IPS-NIHi7 (cell line): ENCODE data around the gene SET.
"Not testable (repeated sequence)": the region's sequence is repeated elsewhere in the genome, so short reads cannot be mapped to it uniquely, and the experiment has no call there.

Experiments used
- DNase-seq: peaks from one replicate; pipeline ENCODE4 v3.0.0; 2012; ENCODE audit warnings: mixed read lengths; ENCODE audit errors: extremely low spot score

The SET gene, protein sequence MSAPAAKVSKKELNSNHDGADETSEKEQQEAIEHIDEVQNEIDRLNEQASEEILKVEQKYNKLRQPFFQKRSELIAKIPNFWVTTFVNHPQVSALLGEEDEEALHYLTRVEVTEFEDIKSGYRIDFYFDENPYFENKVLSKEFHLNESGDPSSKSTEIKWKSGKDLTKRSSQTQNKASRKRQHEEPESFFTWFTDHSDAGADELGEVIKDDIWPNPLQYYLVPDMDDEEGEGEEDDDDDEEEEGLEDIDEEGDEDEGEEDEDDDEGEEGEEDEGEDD

DNA sequence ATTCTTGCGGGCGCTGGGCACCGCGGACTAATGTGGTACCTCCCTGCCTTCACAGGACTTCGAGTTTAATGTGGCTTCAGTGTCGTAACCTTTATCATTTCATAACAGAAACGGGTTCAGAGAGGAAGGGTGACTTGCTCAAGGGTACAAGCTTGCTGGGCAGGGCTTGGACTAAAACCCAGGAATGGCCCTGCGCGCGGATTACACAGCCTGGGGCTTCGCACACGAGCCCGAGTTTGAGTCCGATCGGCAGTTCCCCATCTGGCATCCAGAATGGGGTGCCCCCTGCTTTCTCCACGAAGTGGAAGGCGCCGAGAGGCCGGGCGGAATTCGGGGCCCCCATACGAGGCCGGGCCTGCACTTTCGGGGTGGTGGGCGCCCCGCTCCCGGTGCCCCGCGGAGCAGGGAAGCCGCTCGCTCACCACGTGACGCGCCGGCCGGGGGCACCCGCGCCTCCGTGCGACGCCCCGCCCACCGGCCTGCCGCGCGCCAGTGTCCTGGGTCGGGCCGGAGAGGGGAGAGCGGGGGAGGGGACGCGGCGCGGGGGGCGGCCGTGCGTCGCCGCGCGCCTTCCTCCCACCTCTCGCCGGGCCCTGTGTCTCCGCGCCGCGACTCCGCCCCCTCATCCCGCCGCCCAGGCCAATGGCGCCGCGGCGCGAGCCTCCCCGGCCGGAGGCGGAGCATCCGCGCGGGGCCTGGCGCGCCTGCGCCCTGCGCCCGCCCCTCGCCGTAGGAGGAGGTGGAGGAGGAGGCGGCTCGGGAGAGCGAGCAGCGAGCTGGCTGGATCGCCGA, at the start of gene SET:
SET (plus strand) TSS at position 722 of the 792 bp plus-strand sequence. CDS start 361 bp downstream, outside the sequence.
- peak; percentile 98 for DNase-seq

DNA sequence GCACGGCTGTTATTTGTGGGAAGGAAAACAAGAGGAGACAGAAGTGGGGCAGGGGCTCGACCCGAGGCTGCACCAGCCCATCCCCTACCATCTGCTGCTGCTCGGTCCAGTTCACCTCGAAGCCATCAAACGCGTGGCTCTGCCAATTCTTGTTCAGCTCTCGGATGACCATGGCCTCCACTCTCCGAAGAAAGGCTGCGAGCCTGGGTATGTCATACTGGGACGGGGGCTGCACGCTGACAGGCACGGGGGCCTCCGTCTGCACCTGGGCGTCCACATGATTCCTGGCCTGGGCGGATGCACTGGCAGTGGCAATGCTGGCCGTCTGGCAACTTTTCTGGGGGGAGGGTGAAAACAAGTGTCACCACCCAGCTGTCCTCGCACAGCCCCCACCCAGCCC, 48.4 kb upstream of the SET start:
- DNase-seq = no peak

DNA sequence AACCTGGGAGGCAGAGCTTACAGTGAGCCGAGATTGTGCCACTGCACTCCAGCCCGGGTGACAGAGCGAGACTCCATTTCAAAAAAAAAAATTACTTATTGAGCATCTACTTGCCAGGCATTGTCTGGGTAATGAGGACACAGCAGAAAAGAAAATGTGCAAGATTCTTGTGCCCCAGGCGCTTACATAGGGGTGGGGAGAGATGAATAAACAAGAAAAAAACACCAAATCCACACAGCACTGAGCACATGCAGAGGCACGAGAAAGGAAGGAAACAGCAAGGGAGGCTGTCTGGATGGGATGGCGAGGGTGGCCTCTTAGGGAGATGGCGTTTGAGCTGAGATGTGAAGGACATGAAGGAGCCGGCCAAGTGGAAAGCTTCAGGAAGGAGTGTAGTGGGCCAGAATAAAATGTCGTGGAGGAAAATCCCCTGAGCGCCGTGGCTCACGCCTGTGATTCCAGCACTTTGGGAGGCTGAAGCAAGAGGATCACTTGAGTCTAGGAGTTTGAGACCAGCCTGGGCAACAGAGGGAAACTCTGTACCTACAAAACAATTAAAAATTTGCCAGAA, 46.3 kb upstream of the SET start:
- DNase-seq = no peak

DNA sequence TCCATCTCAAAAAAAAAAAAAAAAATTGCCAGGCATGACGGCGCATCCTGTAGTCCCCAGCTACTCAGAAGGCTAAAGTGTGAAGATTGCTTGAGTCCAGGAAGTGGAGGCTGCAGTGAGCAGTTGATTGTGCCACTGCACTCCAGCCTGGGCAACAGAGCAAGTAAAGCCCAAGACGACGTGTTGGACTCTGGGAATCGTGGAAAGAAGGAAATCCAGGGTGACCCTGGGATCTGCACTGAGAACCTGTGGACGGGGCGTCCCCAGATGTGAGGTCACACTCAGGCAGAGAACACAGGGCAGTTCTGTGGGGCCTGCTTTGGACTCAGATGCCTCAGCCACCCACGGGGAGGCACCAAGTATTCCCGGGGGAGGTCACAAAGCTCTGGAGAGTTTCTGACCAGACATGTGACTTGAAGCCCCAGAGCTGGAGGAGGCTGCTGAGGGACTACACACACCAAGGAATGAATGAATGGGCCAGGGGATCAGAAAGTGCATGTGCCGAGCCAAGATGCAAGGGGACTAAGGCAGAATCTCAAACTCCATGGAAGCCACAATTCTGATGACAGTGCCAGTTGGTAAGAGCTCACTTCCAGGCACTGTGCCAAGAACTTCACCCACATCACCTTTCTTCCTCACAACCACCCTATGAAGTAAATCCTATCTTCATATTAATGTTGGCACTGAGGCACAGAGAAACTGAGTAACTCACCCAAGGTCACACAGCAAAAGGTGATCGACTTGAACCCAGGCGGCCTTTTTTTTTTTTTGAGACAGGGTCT, 45.3 kb upstream of the SET start:
- no peak for DNase-seq

DNA sequence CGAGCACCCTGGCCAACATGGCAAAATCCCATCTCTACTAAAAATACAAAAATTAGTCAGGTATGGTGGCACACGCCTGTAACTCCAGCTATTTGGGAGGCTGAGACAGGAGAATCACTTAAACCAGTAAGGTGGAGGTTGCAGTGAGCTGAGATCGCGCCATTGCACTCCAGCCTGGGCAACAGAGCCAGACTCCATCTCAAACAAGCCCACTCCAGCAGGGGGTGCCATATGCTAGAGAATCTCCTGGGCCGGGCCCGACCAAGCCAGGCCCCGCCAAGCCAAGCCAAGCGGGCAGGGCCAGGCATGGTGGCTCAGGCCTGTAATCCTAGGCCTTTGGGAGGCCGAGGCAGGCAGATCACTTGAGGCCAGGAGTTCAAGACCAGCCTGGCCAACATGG, 40.8 kb upstream of the SET start:
- DNase-seq = peak; percentile 50

DNA sequence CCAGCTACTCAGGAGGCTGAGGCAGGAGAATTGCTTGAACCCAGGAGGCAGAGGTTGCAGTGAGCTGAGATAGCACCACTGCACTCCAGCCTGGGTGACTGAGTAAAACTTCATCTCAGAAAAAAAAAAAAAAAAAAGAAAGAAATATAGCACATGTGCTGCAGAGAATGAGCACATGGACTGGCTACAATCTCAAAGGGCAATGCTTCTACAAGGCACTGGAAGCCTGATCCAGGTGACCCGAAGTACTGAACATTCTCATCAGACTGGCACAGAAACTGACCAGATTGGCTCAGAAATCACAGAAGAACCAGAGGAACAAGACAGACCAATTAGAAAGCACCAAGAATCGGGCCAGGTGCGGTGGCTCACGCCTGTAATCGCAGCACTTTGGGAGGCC, 37.2 kb upstream of the SET start:
- no peak for DNase-seq

DNA sequence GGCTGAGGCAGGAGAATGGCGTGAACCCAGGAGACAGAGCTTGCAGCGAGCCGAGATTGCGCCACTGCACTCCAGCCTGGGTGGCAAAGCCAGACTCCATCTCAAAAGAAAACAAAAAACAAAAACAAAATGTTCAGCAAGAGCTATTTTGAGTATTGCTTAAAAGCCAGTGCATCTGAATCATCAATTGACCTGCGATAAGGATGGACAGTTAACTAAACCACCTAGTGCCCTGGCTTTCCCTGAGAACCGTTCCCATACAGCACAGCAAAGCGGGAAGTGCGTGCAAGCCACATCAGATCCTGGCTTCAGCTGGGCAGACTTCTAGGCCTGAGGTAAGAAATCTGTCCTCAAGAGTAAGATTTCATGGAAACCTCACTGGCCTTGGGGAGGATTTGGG, 35.1 kb upstream of the SET start:
- DNase-seq = no peak

DNA sequence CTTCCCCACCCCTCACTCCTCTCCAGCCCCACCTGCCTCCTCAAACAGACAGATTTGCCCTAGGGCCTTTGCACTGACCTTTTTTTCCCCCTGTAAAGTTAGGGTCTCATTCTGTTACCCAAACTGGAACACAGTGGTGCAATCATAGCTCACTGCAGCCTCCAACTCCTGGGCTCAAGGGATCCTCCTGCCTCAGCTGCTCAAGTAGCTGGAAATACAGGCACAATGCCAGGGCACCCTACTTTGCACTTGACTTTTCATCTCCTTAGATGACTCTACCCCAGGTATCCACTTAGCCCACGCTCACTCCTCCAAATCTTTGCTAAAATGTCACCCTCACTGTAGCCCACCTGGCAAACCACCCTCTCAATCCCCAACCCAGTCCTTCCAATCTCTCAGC, 34.5 kb upstream of the SET start:
- no peak for DNase-seq

DNA sequence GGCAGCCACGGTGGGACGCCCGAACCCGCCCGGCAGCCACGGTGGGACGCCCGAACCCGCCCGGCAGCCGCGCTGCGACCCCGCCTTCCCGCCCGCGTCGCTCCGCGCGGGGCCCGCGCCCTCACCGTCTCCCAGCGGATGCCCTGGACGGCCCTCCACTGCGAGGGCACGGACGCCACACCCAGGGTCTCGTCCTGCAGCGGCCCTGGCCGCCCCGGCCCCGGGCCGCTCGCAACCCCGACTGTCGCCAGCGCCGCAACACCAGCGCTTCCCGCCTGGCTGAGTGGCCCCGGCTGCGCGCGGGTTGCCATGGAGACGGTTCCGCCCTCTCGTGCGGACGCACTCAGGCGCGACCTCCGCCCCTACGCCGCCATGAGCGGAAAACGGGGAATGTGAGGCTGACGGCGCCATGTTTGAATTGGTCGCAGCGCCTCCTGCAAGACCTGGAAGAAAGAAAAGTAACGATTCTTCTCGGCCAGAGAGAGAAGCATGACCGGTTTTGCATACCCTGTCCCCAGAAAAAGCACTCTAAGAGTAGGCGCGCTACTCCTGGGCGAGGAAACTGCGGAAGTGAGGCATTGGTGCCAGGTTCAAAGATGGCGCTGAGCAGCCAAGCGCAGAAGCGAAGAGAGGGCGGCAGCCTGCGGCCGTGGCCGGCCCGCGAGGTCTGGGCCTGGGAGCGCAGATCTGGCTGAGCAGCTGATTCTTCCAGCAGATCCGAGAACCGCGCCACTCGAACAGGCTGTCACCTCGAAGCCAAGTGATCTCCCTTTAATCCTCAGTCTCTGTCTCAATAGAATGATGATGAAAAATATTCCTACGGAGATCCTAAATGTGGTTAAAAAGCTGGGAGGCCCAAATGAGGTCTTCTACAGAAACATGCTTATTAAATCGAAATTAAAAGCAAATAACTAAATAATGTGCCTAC, 32.3 kb upstream of the SET start, which contains the start of gene DYNC2I2:
DYNC2I2 (minus strand) TSS at position 432 of the 928 bp plus-strand sequence; CDS start at position 311, 121 bp downstream.
- DNase-seq = peak; percentile 99

DNA sequence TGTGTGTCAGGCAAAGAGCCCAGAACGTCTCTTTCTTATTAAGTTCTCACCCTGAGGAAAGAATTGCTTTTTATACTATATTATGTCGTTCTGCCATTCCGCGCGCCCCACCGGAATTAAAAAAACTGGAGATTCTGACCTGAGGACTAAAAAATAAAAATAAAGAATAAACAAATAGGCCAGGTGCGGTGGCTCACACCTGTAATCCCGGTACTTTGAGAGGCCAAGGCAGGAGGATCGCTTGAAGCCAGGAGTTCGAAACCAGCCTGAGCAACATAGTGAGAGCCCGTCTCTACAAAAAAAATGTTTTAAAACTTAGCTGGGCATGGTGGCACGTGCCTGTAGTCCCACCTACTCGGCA, 31.7 kb upstream of the SET start:
- DNase-seq = no peak

DNA sequence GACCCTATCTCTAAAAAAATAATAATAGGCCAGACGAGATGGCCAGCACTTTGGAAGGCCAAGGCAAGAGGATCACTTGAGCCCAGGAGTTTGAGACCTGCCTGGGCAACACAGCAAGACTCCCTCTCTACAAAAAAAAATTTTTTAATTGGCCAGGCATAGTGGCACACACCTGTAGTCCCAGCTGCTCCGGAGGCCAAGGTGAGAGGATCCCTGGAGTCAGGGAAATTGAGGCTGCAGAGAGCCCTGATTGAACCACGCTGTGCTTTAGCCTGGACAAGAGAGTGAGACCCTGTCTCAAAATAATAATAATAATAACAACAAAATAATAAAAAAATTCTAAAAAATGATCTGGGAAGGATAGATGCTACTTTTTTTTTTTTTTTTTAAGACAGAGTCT, 31.2 kb upstream of the SET start:
- DNase-seq = no peak

DNA sequence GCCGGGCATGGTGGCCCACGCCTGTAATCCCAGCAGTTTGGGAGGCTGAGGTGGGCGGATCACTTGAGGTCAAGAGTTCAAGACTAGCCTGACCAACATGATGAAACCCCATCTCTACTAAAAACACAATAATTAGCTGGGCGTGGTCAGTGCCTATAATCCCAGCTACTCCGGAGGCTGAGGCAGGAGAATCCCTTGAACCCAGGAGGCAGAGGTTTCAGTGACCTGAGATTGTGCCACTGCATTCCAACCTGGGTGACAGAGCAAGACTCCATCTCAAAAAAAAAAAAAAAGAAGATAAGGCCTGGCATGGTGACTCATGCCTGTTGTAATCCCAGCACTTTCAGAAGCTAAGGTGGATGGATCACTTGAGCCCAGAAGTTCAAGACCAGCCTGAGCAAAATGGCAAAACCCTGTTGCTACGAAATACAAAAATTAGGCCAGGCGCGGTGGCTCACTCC, 22.5 kb upstream of the SET start:
- not testable (repeated sequence) for DNase-seq

DNA sequence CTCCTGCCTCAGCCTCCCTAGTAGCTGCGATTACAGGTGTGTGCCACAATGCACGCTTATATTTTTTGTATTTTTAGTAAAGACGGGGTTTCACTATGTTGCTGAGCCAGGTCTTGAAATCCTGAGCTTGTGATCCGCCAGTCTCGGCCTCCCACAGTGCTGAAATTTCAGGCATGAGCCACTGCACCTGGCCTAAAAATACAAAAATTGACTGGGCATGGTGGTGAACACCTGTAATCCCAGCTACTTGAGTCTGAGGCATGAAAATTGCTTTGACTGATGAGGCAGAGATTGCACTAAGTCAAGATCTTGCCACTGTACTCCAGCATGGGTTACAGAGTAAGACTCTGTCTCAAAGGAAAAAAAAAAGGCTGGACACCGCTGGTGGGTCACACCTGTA, 19.2 kb upstream of the SET start:
- DNase-seq = no peak

DNA sequence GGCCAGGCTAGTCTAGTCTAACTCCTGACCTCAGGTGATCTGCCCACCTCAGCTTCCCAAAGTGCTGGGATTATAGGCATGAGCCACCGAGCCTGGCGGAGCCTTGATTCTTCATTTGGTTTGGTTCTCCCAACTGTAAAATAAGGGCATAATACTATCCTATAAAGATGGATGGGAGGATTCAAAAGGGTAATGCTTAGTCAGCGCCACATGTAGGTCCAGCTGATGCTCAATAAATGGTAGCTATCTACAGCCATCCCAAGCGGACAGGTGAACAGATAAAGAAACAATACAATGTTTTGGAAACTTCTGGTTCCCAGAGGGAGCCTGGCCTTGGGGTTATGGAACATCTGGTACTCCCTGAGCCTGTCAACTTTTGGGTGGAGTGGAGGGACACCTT, 13.6 kb upstream of the SET start:
- no peak for DNase-seq

DNA sequence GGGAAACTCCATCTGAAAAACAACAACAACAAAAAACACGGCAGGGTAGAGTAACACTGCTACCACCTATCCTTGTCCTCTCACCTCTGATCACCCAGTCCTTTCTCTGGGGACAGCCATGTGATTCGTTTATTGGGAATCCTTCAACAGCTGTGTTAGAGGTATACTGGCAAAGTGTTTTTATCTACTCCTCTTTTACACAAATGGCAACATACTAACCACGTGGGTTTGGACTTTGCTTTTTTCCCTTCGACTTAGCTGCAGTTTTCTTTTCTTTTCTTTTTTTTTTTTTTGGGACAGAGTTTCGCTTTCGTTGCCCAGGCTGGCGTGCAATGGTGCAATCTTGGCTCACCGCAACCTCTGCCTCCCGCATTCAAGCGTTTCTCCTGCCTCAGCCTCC, 11.2 kb upstream of the SET start:
- no peak for DNase-seq

DNA sequence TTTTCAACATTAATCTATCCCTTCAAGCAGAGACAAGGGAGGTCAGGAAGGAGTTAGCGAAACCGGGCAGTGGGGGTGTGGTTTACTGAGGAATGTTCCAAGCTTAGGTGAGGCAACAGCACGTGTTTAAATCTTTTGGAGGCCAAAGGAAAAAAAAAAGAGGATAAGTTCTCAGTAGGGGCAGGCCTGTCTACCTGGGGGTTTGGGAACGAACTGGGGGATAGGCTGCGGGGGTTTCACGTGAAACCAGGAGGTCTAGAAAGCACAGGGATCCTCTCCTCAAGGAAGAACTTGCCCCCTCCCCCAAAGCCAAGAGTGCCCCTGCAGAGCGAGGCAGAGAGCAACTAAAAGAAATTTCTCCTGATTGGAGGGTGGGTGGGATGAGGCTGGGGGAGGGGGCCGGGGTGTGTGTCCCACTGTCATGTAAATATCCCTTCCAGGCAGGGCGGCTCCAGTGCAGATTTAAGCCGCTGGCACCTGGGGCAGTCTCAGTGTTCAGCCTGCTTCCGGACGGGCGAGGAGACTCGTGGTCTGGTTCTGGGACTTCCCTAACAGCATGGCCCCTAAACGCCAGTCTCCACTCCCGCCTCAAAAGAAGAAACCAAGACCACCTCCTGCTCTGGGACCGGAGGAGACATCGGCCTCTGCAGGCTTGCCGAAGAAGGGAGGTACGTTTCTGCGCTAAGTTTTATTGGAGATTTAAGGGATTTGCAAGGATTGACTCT, 5.5 kb upstream of the SET start:
- peak; percentile 95 for DNase-seq

DNA sequence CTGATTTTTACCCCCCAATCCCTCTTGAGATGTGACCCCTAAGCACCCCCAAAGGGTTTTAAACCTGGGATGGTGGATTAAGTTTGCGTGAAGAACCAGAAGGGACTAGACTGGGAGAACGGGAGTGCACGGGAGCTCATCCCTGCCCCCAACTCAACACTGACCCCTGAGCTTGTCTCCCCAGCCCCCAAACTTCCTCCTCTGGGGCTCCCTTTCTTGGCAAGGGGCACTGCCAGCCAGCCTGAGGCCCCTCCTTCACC, 5.0 kb upstream of the SET start:
- no peak for DNase-seq

DNA sequence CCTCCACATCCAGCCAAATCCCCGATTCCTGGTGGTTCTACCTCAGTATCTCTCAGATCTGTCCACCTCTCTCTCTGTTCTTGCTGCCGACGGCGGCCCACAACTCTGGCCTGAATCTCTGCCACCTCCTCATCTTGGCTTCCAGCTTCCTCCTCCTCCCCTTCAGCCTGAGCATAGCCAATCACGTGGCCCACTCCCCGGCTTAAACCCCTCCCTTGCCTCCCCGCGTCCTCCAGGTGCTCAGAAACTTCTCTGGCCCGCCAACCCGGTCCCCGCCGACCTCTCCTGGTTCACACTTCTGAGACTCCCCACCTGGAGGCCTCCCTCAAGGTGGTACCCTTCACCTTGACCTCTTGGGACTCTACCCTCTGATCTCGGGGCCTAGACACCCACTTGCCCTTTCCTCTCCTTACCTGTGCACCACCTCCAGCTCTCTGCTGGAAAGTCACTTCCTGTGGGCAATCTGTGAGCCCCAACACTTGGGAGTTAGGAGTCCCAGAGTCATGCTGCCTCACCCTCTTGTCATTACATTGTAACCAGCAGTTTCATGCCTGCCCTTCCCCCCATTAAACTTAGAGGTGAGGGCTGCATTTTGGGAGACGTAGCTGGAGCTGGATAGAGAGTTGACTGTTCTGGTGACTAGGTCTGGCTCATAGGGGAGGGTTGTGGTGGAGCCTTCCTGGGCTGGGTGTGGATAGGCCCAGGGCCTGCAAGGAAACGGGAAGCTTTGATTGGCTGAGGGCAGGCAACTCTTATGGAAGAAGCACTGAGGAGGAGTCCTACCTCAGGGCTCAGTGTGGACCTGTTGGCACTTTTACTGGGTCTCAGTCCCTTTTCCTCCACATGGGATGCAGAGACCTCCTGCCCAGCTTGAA, 4.5 kb upstream of the SET start:
- peak; percentile 79 for DNase-seq

DNA sequence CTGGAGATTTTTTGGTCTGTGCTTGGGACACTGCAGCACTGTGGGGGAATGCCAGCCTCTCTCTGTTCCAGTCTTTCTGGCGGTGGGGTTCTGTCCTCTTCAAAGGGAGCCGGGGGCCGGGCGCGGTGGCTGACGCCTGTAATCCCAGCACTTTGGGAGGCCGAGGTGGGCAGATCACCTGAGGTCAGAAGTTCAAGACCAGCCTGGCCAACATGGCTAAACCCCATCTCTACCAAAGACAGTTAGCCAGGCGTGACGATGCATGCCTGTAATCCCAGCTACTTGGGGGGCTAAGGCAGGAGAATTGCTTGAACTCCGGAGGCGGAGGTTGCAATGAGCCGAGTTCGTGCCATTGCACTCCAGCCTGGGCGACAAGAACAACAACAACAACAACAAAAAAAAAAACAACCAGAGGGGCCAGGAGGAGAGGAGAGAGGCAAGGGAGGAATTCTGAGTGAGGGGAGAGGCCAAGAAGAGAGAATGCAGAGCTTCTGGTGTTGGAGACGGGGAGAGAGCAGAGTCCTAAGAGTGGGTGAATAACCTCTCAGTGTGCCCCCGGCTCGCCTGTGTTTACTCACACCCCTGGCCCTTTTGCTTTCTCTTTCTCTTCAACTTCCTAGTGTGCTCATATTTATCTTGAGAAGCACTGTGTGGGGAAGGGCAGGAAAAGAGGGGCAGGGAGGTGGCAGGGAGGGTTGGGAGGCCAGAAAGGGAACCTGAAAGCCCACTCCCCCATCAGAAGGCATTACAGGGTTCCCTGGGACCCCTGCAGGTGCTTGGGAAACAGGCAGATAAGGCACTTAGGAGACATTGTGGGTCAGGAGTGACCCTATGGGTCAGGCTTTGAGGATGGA, 3.2 kb upstream of the SET start:
- peak; percentile 4 for DNase-seq
